Middle frontal gyrus (tissue), 1 donor: ENCODE data around the gene XYLT1.
A peak's percentile ranks its signal among the peaks of the same experiment; 100 is the strongest.

Source experiments
- DNase-seq: peaks from one replicate; pipeline ENCODE4 v3.0.0-alpha.2; 2015; ENCODE audit warnings: low spot score; ENCODE audit errors: extremely low spot score

The XYLT1 gene

GRCh38 chr16:17205279-17206211, 265.2 kb downstream of the XYLT1 start:
- no peak for DNase-seq

- DNase-seq: no peak
Measured at GRCh38 chr16:17204644-17205043, 266.1 kb downstream of the XYLT1 start.

- DNase-seq: no peak
Measured at GRCh38 chr16:17204206-17204605, 266.6 kb downstream of the XYLT1 start.

GRCh38 chr16:17203424-17203823, 267.3 kb downstream of the XYLT1 start:
- DNase-seq: no peak

GRCh38 chr16:17199135-17199534, 271.6 kb downstream of the XYLT1 start:
- no peak for DNase-seq

- no peak for DNase-seq
Measured at GRCh38 chr16:17196526-17196925, 274.2 kb downstream of the XYLT1 start.

- peak; percentile 22 for DNase-seq
Measured at GRCh38 chr16:17194190-17194780, 276.5 kb downstream of the XYLT1 start.

- DNase-seq: no peak
Measured at GRCh38 chr16:17193566-17194100, 277.1 kb downstream of the XYLT1 start.

GRCh38 chr16:17184026-17184425, 286.7 kb downstream of the XYLT1 start:
- no peak for DNase-seq

GRCh38 chr16:17177959-17178905, 292.5 kb downstream of the XYLT1 start:
- no peak for DNase-seq

GRCh38 chr16:17177242-17177958, 293.4 kb downstream of the XYLT1 start:
- DNase-seq: no peak

- no peak for DNase-seq
Measured at GRCh38 chr16:17176199-17176598, 294.6 kb downstream of the XYLT1 start.

GRCh38 chr16:17173281-17173680, 297.5 kb downstream of the XYLT1 start:
- no peak for DNase-seq

- no peak for DNase-seq
Measured at GRCh38 chr16:17171250-17172143, 299.3 kb downstream of the XYLT1 start.

GRCh38 chr16:17170435-17170834, 300.3 kb downstream of the XYLT1 start:
- no peak for DNase-seq

GRCh38 chr16:17168181-17168580, 302.6 kb downstream of the XYLT1 start:
- no peak for DNase-seq

GRCh38 chr16:17166095-17166494, 304.7 kb downstream of the XYLT1 start:
- DNase-seq: no peak

- no peak for DNase-seq
Measured at GRCh38 chr16:17162560-17162959, 308.2 kb downstream of the XYLT1 start.

- no peak for DNase-seq
Measured at GRCh38 chr16:17160920-17161431, 309.8 kb downstream of the XYLT1 start.
